Putamen (tissue), 1 donor: ENCODE results near the gene MRPL34.
"Not testable (repeated sequence)": the region's sequence is repeated elsewhere in the genome, so short reads cannot be mapped to it uniquely, and the experiment has no call there.

Experiments
- DNase-seq: peaks from one replicate; pipeline ENCODE4 v3.0.0-alpha.2; 2016; ENCODE audit warnings: low spot score

Gene MRPL34

GRCh38 chr19:17285415-17286135, 20.1 kb upstream of the MRPL34 start:
- DNase-seq, result no peak

- DNase-seq, result no peak
Observed at GRCh38 chr19:17286263-17286662, 19.4 kb upstream of the MRPL34 start.

GRCh38 chr19:17286752-17287151, 18.9 kb upstream of the MRPL34 start:
- no peak for DNase-seq

- no peak for DNase-seq
Observed at GRCh38 chr19:17289489-17289888, 16.2 kb upstream of the MRPL34 start.

- DNase-seq, result no peak
Observed at GRCh38 chr19:17292301-17293074, 13.2 kb upstream of the MRPL34 start.

- no peak for DNase-seq
Observed at GRCh38 chr19:17293605-17294004, 12.1 kb upstream of the MRPL34 start.

GRCh38 chr19:17294051-17294891, 11.4 kb upstream of the MRPL34 start:
- no peak for DNase-seq

GRCh38 chr19:17295551-17295950, 10.1 kb upstream of the MRPL34 start:
- not testable (repeated sequence) for DNase-seq

GRCh38 chr19:17296273-17296672, 9.4 kb upstream of the MRPL34 start:
- no peak for DNase-seq

DNA sequence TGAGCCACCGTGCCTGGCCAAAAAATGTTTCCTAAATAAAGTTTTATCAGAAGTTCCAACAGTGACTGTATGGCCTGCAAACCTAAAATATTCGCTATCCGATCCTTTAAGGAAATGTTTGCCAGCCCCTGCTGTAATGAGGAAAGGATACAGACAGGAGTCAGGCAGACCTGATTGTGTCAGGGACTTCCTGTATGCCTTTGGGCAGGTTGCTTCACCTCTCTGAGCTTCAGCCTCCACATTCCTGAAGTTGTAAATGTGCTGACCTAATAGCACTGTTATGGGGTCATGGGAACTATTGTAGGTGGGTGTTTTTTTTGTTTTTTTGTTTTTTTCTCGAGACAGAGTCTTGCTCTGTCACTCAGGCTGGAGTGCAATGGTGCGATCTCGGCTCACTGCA, 8.7 kb upstream of the MRPL34 start:
- no peak for DNase-seq

GRCh38 chr19:17300992-17301619, 4.6 kb upstream of the MRPL34 start:
- DNase-seq, result no peak

GRCh38 chr19:17302391-17303166, 3.1 kb upstream of the MRPL34 start:
- peak; percentile 53 for DNase-seq

GRCh38 chr19:17303167-17303939, 2.3 kb upstream of the MRPL34 start, which contains the start of gene ABHD8:
Gene ABHD8 (minus strand): TSS chr19:17303425. CDS start chr19:17301616, 1,809 bp downstream.
- peak; percentile 91 for DNase-seq

- DNase-seq, result no peak
Observed at GRCh38 chr19:17303940-17304267, 1.8 kb upstream of the MRPL34 start.

- DNase-seq, result no peak
Observed at GRCh38 chr19:17304386-17305215, 1.1 kb upstream of the MRPL34 start.

- DNase-seq, result no peak
Observed at GRCh38 chr19:17305216-17305516, 506 bp upstream of the MRPL34 start.

DNA sequence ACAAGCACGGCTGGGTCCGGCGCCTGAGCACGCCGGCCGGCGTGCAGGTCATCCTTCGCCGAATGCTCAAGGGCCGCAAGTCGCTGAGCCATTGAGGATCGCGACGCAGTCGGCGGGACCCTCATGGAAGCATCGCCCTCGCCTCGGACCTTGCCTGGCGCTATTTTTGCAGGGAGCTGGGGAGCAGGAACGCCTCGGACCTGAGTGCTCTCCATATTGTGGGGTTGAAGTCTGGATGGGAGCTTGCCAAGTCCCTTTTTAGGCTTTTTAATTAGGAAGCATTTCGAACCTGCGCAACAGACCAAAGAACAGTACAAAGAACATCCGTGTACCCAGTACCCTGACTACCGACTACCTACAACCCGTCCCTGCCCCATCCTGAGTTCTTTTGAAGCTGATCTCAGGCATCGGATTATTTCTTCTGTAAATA, 628 bp downstream of the MRPL34 start:
- DNase-seq, result no peak

DNA sequence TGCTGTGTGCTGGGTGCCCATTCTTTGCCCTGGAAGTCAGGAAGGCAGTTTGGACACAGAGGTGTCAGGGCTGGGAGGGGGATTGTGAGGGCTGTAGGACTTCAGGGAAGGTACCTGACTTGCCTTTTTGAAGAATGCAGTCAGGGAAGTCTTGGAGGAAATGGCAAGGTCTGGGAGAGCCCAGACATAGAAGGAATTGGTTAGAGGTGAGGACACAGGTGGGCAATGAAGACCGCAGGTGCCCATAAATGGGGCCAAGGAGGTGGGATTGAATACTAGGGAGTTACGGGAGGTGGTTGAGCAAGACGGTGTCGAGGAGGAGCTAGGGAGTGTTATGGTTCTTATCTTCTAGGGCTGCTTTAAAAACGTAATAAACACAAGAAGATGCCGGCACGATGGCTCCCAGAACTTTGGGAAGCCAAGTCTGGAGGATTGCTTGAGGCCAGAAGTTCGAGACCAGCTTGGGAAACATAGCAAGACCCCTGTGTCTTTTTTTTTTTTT, 2.3 kb downstream of the MRPL34 start:
- no peak for DNase-seq

- DNase-seq, result peak; percentile 99
Observed at GRCh38 chr19:17309198-17309964, 3.7 kb downstream of the MRPL34 start, which contains the start of gene DDA1. Gene DDA1 (plus strand): TSS chr19:17309563. CDS start chr19:17309655, 92 bp downstream.
